ENCODE data around the gene SUCLG2.

DNA sequence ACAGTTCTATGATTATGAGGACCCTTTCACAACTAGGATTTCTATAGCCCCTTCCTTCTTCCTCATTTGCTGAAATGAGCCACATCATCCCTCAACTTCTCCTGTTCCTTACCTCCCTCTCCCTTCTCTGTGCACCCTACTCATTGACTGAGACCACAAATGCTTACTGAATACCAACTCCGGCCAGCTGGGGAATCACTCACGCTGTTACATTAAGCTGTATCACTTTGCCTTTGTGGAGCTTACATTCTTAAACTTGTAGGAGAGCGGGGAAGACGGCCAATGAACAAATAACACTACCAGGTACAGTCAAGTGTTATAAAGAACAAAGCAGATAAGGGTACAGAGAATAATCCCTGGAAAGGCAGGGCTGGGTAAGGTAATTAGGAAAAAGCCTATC lies 5.7 kb downstream of the SUCLG2 start:
- TF ChIP-seq POLR2A (IDR thresholded peaks at IDR 0.05) = no peak
- TF ChIP-seq, protein P1, sequence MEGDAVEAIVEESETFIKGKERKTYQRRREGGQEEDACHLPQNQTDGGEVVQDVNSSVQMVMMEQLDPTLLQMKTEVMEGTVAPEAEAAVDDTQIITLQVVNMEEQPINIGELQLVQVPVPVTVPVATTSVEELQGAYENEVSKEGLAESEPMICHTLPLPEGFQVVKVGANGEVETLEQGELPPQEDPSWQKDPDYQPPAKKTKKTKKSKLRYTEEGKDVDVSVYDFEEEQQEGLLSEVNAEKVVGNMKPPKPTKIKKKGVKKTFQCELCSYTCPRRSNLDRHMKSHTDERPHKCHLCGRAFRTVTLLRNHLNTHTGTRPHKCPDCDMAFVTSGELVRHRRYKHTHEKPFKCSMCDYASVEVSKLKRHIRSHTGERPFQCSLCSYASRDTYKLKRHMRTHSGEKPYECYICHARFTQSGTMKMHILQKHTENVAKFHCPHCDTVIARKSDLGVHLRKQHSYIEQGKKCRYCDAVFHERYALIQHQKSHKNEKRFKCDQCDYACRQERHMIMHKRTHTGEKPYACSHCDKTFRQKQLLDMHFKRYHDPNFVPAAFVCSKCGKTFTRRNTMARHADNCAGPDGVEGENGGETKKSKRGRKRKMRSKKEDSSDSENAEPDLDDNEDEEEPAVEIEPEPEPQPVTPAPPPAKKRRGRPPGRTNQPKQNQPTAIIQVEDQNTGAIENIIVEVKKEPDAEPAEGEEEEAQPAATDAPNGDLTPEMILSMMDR (IDR thresholded peaks at IDR 0.05) = no peak

Data from body of pancreas (tissue), 4 donors.